HepG2 (cell line): ENCODE measurements around the gene SMYD1. TPM values are rescaled to one million over a fixed set of nuclear protein-coding genes. Genes with fewer than 3 reads are reported as not detected.

Source experiments
- ADNP ChIP-seq: sonication (generic); formaldehyde crosslinking; IDR thresholded peaks from 2 replicates; pipeline ENCODE4 v1.4.0; 2020; ENCODE audit warnings: missing genetic modification reagents
- BORCS8-MEF2B ChIP-seq: sonication (generic); formaldehyde crosslinking; IDR thresholded peaks from 2 replicates; pipeline ENCODE4 v1.8.0; 2022; ENCODE audit warnings: mild to moderate bottlenecking, missing genetic modification reagents
- GATA4 ChIP-seq: sonication (generic); IDR thresholded peaks from 2 replicates; pipeline ENCODE4 v1.6.1; 2016; ENCODE audit warnings: antibody characterized with exemption, low read depth, borderline replicate concordance
- HDAC1 ChIP-seq: sonication (generic); formaldehyde crosslinking; IDR thresholded peaks from 2 replicates; pipeline ENCODE4 v1.5.1; 2020; ENCODE audit warnings: mild to moderate bottlenecking, missing genetic modification reagents
- HMGA1 ChIP-seq: sonication (generic); formaldehyde crosslinking; conservative IDR thresholded peaks from 2 replicates; pipeline ENCODE4 v1.4.0; 2020; ENCODE audit warnings: missing genetic modification reagents
- HNRNPH1 ChIP-seq: fragments of 200-400 bp; formaldehyde crosslinking; optimal IDR thresholded peaks from 2 replicates; pipeline ENCODE3; 2017; ENCODE audit warnings: mild to moderate bottlenecking, low read depth, low read length
- NFIC ChIP-seq: IDR thresholded peaks from 2 replicates; pipeline ENCODE4 v1.6.1; 2012; ENCODE audit warnings: mild to moderate bottlenecking, low read length, inconsistent platforms
- SRSF9 ChIP-seq: fragments of 200-400 bp; formaldehyde crosslinking; IDR thresholded peaks from 2 replicates; pipeline ENCODE4 v1.6.1; 2018; ENCODE audit warnings: borderline replicate concordance, mild to moderate bottlenecking, low read depth, low read length; ENCODE audit not compliant: insufficient read depth, poor library complexity, severe bottlenecking
- TEAD3 ChIP-seq: optimal IDR thresholded peaks from 2 replicates; pipeline ENCODE3; 2016; ENCODE audit warnings: borderline replicate concordance
- ZBTB38 ChIP-seq: sonication (generic); formaldehyde crosslinking; IDR thresholded peaks from 2 replicates; pipeline ENCODE4 v1.5.1; 2020; ENCODE audit warnings: mild to moderate bottlenecking, missing genetic modification reagents
- ZNF20 ChIP-seq: sonication (generic); formaldehyde crosslinking; IDR thresholded peaks from 2 replicates; pipeline ENCODE4 v1.4.0; 2020; ENCODE audit warnings: mild to moderate bottlenecking, moderate library complexity, missing genetic modification reagents
- ZNF274 ChIP-seq: sonication (generic); formaldehyde crosslinking; IDR thresholded peaks from 2 replicates; pipeline ENCODE4 v1.5.1; 2020; ENCODE audit warnings: mild to moderate bottlenecking, missing genetic modification reagents
- polyA plus RNA-seq, 8 experiments: library from polyadenylated mRNA; depleted of rRNA in 3 of 8; stranded (reverse) in 7 of 8; unstranded in 1 of 8; fragments of >200 nt; fragmentation: Illumina TruSeq in 4 of 8; extraction: Trizol in 4 of 8; gene quantifications; 2 replicates each; pipeline versions ENCODE4 v1.2.1 to v1.2.3, GENCODE V29; 2011 to 2016; ENCODE audit warnings: low read depth in 4 of 8, missing spikeins in 1 of 8, mixed read lengths in 1 of 8; ENCODE audit not compliant: insufficient read depth in 1 of 8
- total RNA-seq, 5 experiments: library from RNA; depleted of rRNA; stranded (reverse); fragments of >200 nt; fragmentation: Illumina TruSeq; extraction: Trizol; gene quantifications; 2 replicates each; pipeline ENCODE4 v1.2.3, GENCODE V29; 2016; ENCODE audit warnings: low read depth in 1 of 5
- TF ChIP-seq, protein P1 (sequence below): sonication (generic); formaldehyde crosslinking; IDR thresholded peaks from 2 replicates; pipeline ENCODE4 v1.5.0; 2020; ENCODE audit warnings: mild to moderate bottlenecking, missing genetic modification reagents
- TF ChIP-seq, protein P2 (sequence below): sonication (generic); formaldehyde crosslinking; IDR thresholded peaks from 2 replicates; pipeline ENCODE4 v1.4.0; 2020; ENCODE audit warnings: missing genetic modification reagents, borderline replicate concordance
- TF ChIP-seq, protein P3 (sequence below): sonication (generic); formaldehyde crosslinking; IDR thresholded peaks from 2 replicates; pipeline ENCODE4 v1.4.0; 2020; ENCODE audit warnings: missing genetic modification reagents
- TF ChIP-seq, protein P4 (sequence below): sonication (generic); formaldehyde crosslinking; IDR thresholded peaks from 2 replicates; pipeline ENCODE4 v1.8.0; 2022; ENCODE audit warnings: mild to moderate bottlenecking, missing genetic modification reagents, borderline replicate concordance
- TF ChIP-seq, protein P5 (sequence below): sonication (generic); formaldehyde crosslinking; IDR thresholded peaks from 2 replicates; pipeline ENCODE4; 2020; ENCODE audit warnings: missing genetic modification reagents, mild to moderate bottlenecking, borderline replicate concordance

The SMYD1 gene
- total and polyA plus RNA-seq, 2 of the 13 experiments (the other 11 are each of a cell fraction or from before 2014, with no cell fraction given): not detected

DNA sequence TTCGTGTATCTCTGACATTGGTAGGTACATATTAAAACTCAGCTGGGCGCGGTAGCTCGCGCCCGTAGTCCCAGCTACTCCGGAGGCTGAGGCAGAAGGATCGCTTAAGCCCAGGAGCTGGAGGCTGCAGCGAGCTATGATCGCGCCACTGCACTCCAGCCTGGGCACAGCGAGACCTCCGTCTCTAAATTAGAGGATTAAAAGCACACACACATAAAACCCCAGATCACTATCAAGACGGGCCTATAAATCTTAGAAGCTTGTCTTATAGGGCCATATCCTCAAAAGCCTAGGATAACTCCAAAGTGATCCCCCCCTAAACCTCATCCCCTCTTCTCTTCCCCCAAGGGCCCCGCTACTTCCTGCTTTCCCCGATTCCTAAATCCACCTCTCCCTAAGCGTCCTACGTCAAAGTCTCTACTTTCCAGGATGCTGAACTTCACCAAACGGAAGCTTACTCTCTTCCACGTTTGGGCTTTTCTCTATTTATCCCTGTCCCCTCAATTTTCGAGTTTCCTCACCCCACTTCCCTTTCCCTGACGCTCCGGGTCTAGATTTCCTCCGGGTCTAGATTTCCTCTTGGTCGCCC lies 12.7 kb upstream of the SMYD1 start (continued):
- TF ChIP-seq ZNF20 (CRISPR knock-in tag) (0 out of 2 replicates have a peak, but pooled peaks have one; percentile 11), HMGA1 (CRISPR knock-in tag) (no peak), TEAD3 (CRISPR knock-in tag) (no peak), ZBTB38 (CRISPR knock-in tag) (peak; percentile 70), HDAC1 (CRISPR knock-in tag) (no peak), ZNF274 (CRISPR knock-in tag) (no peak), NFIC (0 out of 2 replicates have a peak, but pooled peaks have one; percentile 34), HNRNPH1 (peak; percentile 13), GATA4 (no peak), ADNP (no peak), SRSF9 (no peak), BORCS8-MEF2B (no peak)
- TF ChIP-seq, protein P1, sequence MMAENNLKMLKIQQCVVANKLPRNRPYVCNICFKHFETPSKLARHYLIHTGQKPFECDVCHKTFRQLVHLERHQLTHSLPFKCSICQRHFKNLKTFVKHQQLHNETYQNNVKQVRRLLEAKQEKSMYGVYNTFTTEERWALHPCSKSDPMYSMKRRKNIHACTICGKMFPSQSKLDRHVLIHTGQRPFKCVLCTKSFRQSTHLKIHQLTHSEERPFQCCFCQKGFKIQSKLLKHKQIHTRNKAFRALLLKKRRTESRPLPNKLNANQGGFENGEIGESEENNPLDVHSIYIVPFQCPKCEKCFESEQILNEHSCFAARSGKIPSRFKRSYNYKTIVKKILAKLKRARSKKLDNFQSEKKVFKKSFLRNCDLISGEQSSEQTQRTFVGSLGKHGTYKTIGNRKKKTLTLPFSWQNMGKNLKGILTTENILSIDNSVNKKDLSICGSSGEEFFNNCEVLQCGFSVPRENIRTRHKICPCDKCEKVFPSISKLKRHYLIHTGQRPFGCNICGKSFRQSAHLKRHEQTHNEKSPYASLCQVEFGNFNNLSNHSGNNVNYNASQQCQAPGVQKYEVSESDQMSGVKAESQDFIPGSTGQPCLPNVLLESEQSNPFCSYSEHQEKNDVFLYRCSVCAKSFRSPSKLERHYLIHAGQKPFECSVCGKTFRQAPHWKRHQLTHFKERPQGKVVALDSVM (CRISPR knock-in tag): peak; percentile 99
- TF ChIP-seq, protein P2, sequence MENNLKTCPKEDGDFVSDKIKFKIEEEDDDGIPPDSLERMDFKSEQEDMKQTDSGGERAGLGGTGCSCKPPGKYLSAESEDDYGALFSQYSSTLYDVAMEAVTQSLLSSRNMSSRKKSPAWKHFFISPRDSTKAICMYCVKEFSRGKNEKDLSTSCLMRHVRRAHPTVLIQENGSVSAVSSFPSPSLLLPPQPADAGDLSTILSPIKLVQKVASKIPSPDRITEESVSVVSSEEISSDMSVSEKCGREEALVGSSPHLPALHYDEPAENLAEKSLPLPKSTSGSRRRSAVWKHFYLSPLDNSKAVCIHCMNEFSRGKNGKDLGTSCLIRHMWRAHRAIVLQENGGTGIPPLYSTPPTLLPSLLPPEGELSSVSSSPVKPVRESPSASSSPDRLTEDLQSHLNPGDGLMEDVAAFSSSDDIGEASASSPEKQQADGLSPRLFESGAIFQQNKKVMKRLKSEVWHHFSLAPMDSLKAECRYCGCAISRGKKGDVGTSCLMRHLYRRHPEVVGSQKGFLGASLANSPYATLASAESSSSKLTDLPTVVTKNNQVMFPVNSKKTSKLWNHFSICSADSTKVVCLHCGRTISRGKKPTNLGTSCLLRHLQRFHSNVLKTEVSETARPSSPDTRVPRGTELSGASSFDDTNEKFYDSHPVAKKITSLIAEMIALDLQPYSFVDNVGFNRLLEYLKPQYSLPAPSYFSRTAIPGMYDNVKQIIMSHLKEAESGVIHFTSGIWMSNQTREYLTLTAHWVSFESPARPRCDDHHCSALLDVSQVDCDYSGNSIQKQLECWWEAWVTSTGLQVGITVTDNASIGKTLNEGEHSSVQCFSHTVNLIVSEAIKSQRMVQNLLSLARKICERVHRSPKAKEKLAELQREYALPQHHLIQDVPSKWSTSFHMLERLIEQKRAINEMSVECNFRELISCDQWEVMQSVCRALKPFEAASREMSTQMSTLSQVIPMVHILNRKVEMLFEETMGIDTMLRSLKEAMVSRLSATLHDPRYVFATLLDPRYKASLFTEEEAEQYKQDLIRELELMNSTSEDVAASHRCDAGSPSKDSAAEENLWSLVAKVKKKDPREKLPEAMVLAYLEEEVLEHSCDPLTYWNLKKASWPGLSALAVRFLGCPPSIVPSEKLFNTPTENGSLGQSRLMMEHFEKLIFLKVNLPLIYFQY: no peak
- TF ChIP-seq, protein P3, sequence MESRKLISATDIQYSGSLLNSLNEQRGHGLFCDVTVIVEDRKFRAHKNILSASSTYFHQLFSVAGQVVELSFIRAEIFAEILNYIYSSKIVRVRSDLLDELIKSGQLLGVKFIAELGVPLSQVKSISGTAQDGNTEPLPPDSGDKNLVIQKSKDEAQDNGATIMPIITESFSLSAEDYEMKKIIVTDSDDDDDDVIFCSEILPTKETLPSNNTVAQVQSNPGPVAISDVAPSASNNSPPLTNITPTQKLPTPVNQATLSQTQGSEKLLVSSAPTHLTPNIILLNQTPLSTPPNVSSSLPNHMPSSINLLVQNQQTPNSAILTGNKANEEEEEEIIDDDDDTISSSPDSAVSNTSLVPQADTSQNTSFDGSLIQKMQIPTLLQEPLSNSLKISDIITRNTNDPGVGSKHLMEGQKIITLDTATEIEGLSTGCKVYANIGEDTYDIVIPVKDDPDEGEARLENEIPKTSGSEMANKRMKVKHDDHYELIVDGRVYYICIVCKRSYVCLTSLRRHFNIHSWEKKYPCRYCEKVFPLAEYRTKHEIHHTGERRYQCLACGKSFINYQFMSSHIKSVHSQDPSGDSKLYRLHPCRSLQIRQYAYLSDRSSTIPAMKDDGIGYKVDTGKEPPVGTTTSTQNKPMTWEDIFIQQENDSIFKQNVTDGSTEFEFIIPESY: peak; percentile 53; the same call in 1 of the 2 replicates
- TF ChIP-seq, protein P4, sequence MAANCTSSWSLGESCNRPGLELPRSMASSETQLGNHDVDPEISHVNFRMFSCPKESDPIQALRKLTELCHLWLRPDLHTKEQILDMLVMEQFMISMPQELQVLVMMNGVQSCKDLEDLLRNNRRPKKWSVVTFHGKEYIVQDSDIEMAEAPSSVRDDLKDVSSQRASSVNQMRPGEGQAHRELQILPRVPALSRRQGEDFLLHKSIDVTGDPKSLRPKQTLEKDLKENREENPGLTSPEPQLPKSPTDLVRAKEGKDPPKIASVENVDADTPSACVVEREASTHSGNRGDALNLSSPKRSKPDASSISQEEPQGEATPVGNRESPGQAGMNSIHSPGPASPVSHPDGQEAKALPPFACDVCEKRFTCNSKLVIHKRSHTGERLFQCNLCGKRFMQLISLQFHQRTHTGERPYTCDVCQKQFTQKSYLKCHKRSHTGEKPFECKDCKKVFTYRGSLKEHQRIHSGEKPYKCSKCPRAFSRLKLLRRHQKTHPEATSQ (CRISPR knock-in tag): peak; percentile 23; the same call in 1 of the 2 replicates
- TF ChIP-seq, protein P5, sequence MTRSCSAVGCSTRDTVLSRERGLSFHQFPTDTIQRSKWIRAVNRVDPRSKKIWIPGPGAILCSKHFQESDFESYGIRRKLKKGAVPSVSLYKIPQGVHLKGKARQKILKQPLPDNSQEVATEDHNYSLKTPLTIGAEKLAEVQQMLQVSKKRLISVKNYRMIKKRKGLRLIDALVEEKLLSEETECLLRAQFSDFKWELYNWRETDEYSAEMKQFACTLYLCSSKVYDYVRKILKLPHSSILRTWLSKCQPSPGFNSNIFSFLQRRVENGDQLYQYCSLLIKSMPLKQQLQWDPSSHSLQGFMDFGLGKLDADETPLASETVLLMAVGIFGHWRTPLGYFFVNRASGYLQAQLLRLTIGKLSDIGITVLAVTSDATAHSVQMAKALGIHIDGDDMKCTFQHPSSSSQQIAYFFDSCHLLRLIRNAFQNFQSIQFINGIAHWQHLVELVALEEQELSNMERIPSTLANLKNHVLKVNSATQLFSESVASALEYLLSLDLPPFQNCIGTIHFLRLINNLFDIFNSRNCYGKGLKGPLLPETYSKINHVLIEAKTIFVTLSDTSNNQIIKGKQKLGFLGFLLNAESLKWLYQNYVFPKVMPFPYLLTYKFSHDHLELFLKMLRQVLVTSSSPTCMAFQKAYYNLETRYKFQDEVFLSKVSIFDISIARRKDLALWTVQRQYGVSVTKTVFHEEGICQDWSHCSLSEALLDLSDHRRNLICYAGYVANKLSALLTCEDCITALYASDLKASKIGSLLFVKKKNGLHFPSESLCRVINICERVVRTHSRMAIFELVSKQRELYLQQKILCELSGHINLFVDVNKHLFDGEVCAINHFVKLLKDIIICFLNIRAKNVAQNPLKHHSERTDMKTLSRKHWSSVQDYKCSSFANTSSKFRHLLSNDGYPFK: no peak
